Neural cell (in vitro differentiated cells): ENCODE results near the gene ETAA1. TPM values are rescaled to one million over a fixed set of nuclear protein-coding genes. Genes with fewer than 3 reads are reported as not detected.

Experiments used
- H2AFZ ChIP-seq: fragments of 200-600, 300-800 bp; sonication (generic), shearing (Covaris generic); 2 replicates; pipeline ENCODE4 v1.6.0; 2014; ENCODE audit warnings: low read depth, mild to moderate bottlenecking, antibody characterized with exemption, low read length, moderate library complexity
- H3F3A ChIP-seq: fragments of 200-600 bp; shearing (Covaris generic); 2 replicates; pipeline ENCODE4 v1.6.1; 2016; ENCODE audit warnings: mild to moderate bottlenecking, moderate library complexity, mixed read lengths, antibody characterized with exemption, low read length; ENCODE audit not compliant: insufficient read depth, poor library complexity, severe bottlenecking
- H3K27ac ChIP-seq: fragments of 200-600, 300-800 bp; sonication (generic), shearing (Covaris generic); 2 replicates; pipeline ENCODE4 v1.5.1; 2014; ENCODE audit warnings: mild to moderate bottlenecking, low read length, moderate library complexity
- H3K27me3 ChIP-seq: fragments of 300-800, 200-600 bp; sonication (generic), shearing (Covaris generic); 2 replicates; pipeline ENCODE4 v1.6.0; 2014; ENCODE audit warnings: mild to moderate bottlenecking, low read depth, low read length, moderate library complexity; ENCODE audit not compliant: insufficient read depth
- H3K36me3 ChIP-seq: fragments of 300-800, 200-600 bp; sonication (generic), shearing (Covaris generic); 2 replicates; pipeline ENCODE4 v1.5.1; 2014; ENCODE audit warnings: mild to moderate bottlenecking, antibody characterized with exemption, low read length, moderate library complexity; ENCODE audit not compliant: insufficient read depth
- H3K4me2 ChIP-seq: fragments of 300-800, 200-600 bp; sonication (generic), shearing (Covaris generic); 2 replicates; pipeline ENCODE4 v1.6.0; 2014; ENCODE audit warnings: mild to moderate bottlenecking, low read length
- H3K4me3 ChIP-seq: fragments of 300-800, 200-600 bp; sonication (generic), shearing (Covaris generic); 2 replicates; pipeline ENCODE4 v1.5.1; 2014; ENCODE audit warnings: mild to moderate bottlenecking, low read length, moderate library complexity
- H3K79me2 ChIP-seq: fragments of 200-600 bp; shearing (Covaris generic); replicated peaks from 2 replicates; pipeline ENCODE4 v1.6.0; 2014; ENCODE audit warnings: mild to moderate bottlenecking, low read length, moderate library complexity; ENCODE audit not compliant: insufficient read depth
- H3K9ac ChIP-seq: fragments of 300-800, 200-600 bp; sonication (generic), shearing (Covaris generic); 2 replicates; pipeline ENCODE4 v1.6.1; 2016; ENCODE audit warnings: mild to moderate bottlenecking, low read length, mixed read lengths
- H3K9me2 ChIP-seq: fragments of 200-600 bp; shearing (Covaris generic); 2 replicates; pipeline ENCODE4 v1.6.1; 2016; ENCODE audit warnings: mild to moderate bottlenecking, low read length, mixed read lengths; ENCODE audit not compliant: insufficient read depth
- H3K9me3 ChIP-seq: fragments of 200-600, 300-800 bp; sonication (generic), shearing (Covaris generic); 2 replicates; pipeline ENCODE4 v1.6.1; 2016; ENCODE audit warnings: mild to moderate bottlenecking, mixed run types, low read length, moderate library complexity, mixed read lengths
- H4K20me1 ChIP-seq: fragments of 200-600 bp; shearing (Covaris generic); 2 replicates; pipeline ENCODE4 v1.6.1; 2016; ENCODE audit warnings: mild to moderate bottlenecking, mixed run types; ENCODE audit not compliant: insufficient read depth
- CTCF ChIP-seq: fragments of 450-650 bp; IDR thresholded peaks from 2 replicates; pipeline ENCODE4 v1.5.1; 2014; ENCODE audit warnings: antibody characterized with exemption, mild to moderate bottlenecking, moderate library complexity; ENCODE audit not compliant: poor library complexity, severe bottlenecking
- EP300 ChIP-seq: fragments of 450-650 bp; conservative IDR thresholded peaks from 2 replicates; pipeline ENCODE4 v1.6.1; 2014; ENCODE audit warnings: antibody characterized with exemption, mild to moderate bottlenecking, moderate library complexity; ENCODE audit not compliant: poor library complexity, severe bottlenecking
- EZH2 ChIP-seq: fragments of 200-600, 300-800 bp; shearing (Covaris generic), sonication (generic); IDR thresholded peaks from 2 replicates; pipeline ENCODE4 v1.6.1; 2014; ENCODE audit warnings: antibody characterized with exemption, low read length, borderline replicate concordance, mild to moderate bottlenecking; ENCODE audit not compliant: insufficient read depth, poor library complexity, severe bottlenecking
- MXI1 ChIP-seq: fragments of 450-650 bp; conservative IDR thresholded peaks from 2 replicates; pipeline ENCODE4 v1.6.1; 2014; ENCODE audit warnings: antibody characterized with exemption, mild to moderate bottlenecking; ENCODE audit not compliant: poor library complexity, severe bottlenecking
- POLR2AphosphoS5 ChIP-seq: IDR thresholded peaks from 2 replicates; pipeline ENCODE4 v1.6.1; 2012
- RAD21 ChIP-seq: fragments of 450-650 bp; conservative IDR thresholded peaks from 2 replicates; pipeline ENCODE4 v1.6.1; 2014; ENCODE audit warnings: antibody characterized with exemption, mild to moderate bottlenecking, moderate library complexity
- REST ChIP-seq: IDR thresholded peaks from 2 replicates; pipeline ENCODE4 v1.6.1; 2012; ENCODE audit warnings: borderline replicate concordance
- SMC3 ChIP-seq: fragments of 450-650 bp; conservative IDR thresholded peaks from 2 replicates; pipeline ENCODE4 v1.6.1; 2014; ENCODE audit warnings: antibody characterized with exemption, mild to moderate bottlenecking, moderate library complexity; ENCODE audit not compliant: poor library complexity
- TAF1 ChIP-seq: IDR thresholded peaks from 2 replicates; pipeline ENCODE4 v1.6.1; 2012; ENCODE audit warnings: low read depth
- polyA plus RNA-seq: library from polyadenylated mRNA; depleted of rRNA; stranded (reverse); fragments of >200 nt; gene quantifications from 2 replicates; pipeline ENCODE4 v1.2.3, GENCODE V29; 2014

The ETAA1 gene
- polyA plus RNA-seq, 1 donor from 2014 or later: 24.9 TPM

- Histone ChIP-seq H3K79me2 (no peaks in the 10 kb centered on the region), H3K4me2 (no peak overlapping the region), H2AFZ (no peak overlapping the region), H3K9ac (no peak overlapping the region), H3K9me3 (no peaks in the 10 kb centered on the region), H3K27me3 (no peaks in the 10 kb centered on the region), H3F3A (no peaks in the 10 kb centered on the region), H3K4me3 (no peak overlapping the region), H3K36me3 (no peaks in the 10 kb centered on the region), H3K27ac (no peak overlapping the region), H3K9me2 (no peaks in the 10 kb centered on the region), H4K20me1 (no peaks in the 10 kb centered on the region)
- TF ChIP-seq MXI1 (no peak), RAD21 (no peak), TAF1 (no peak), EZH2 (no peak), POLR2AphosphoS5 (no peak), REST (no peak), SMC3 (no peak), EP300 (no peak), CTCF (no peak)
These were observed 18.1 kb upstream of the ETAA1 start for GRCh38 chr2:67379048-67379447.

GRCh38 chr2:67384123-67384822, 12.9 kb upstream of the ETAA1 start:
- Histone ChIP-seq H3K4me2 (no peak overlapping the region), H3F3A (no peaks in the 10 kb centered on the region), H3K27me3 (no peaks in the 10 kb centered on the region), H2AFZ (no peak overlapping the region), H3K9me2 (no peaks in the 10 kb centered on the region), H3K79me2 (no peaks in the 10 kb centered on the region), H4K20me1 (no peaks in the 10 kb centered on the region), H3K36me3 (no peaks in the 10 kb centered on the region), H3K9me3 (no peaks in the 10 kb centered on the region), H3K4me3 (no peak overlapping the region), H3K27ac (no peak overlapping the region), H3K9ac (no peak overlapping the region)
- TF ChIP-seq SMC3 (no peak), MXI1 (no peak), RAD21 (no peak), EZH2 (no peak), CTCF (no peak), POLR2AphosphoS5 (no peak)
